Measurements from ENCODE around the gene LRP1B.

DNA sequence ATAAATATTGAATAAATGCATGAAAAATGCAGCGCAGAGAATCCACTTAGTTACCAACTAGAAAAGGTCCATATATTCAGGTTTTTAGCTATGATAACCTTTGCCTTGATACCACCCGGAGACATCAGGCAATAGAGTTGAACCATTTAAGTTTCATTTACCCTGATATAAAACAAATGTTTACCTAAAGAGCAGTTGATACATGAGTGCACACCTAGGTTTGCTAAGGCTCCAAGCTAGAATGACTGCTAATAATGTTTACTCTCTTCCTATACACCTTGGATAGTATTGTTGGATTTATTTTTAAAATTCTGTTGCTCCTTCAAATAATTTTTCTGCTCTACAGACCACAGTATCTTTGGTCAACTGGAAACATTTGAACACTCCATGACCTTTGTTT is 1463.6 kb downstream of the LRP1B start:
- TF ChIP-seq, protein P1, sequence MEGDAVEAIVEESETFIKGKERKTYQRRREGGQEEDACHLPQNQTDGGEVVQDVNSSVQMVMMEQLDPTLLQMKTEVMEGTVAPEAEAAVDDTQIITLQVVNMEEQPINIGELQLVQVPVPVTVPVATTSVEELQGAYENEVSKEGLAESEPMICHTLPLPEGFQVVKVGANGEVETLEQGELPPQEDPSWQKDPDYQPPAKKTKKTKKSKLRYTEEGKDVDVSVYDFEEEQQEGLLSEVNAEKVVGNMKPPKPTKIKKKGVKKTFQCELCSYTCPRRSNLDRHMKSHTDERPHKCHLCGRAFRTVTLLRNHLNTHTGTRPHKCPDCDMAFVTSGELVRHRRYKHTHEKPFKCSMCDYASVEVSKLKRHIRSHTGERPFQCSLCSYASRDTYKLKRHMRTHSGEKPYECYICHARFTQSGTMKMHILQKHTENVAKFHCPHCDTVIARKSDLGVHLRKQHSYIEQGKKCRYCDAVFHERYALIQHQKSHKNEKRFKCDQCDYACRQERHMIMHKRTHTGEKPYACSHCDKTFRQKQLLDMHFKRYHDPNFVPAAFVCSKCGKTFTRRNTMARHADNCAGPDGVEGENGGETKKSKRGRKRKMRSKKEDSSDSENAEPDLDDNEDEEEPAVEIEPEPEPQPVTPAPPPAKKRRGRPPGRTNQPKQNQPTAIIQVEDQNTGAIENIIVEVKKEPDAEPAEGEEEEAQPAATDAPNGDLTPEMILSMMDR (IDR thresholded peaks at IDR 0.05; ENCODE audit: low read length) = no peak
- TF ChIP-seq EZH2phosphoT487 (IDR thresholded peaks at IDR 0.05; ENCODE audit: low read length) (no peak), EZH2 (optimal IDR thresholded peaks at IDR 0.05; ENCODE audit: low read depth, low read length) (no peak)
